Activated CD8-positive, alpha-beta T cell treated with anti-CD3 and anti-CD28 coated beads, Interleukin-2, amount 10 ng/mL, durations not matched to agents 7 days and 5 days (primary cell): Measurements from ENCODE around the gene ENG. TPM values are rescaled to one million over a fixed set of nuclear protein-coding genes. Genes with fewer than 3 reads are reported as not detected.

ENCODE experiments used
- ATAC-seq: fragments of 150-1000 bp; cut with Tn5 transposase; one replicate; pipeline ENCODE4 v1.10.0; 2021; ENCODE audit warnings: moderate library complexity
- CTCF ChIA-PET: fragments of 350-600 bp; sonication (Branson Sonifier 250); formaldehyde crosslinking; loops from one replicate; lab custom pipeline; 2021; ENCODE audit warnings: antibody characterized with exemption; lab: Charles Lee
- POLR2A ChIA-PET: fragments of 350-600 bp; sonication (Branson Sonifier 250); formaldehyde crosslinking; loops from one replicate; lab custom pipeline; 2021; ENCODE audit warnings: antibody characterized with exemption; lab: Charles Lee
- DNase-seq: peaks from one replicate; pipeline ENCODE4 v3.0.0-alpha.2; 2020
- H3K27ac Mint-ChIP-seq: one replicate; pipeline ENCODE4 v1.8.0; 2021; ENCODE audit warnings: mild to moderate bottlenecking, mixed read lengths
- H3K27me3 Mint-ChIP-seq: one replicate; pipeline ENCODE4 v1.8.0; 2021; ENCODE audit warnings: low read depth, mixed read lengths
- H3K36me3 Mint-ChIP-seq: one replicate; pipeline ENCODE4 v1.8.0; 2021; ENCODE audit warnings: low read depth, mixed read lengths
- H3K4me1 Mint-ChIP-seq: one replicate; pipeline ENCODE4 v1.8.0; 2021; ENCODE audit warnings: low read depth, mixed read lengths
- H3K4me3 Mint-ChIP-seq: one replicate; pipeline ENCODE4 v1.8.0; 2021; ENCODE audit warnings: mild to moderate bottlenecking, mixed read lengths
- H3K9me3 Mint-ChIP-seq: one replicate; pipeline ENCODE4 v1.8.0; 2022; ENCODE audit warnings: mixed read lengths; ENCODE audit not compliant: insufficient read depth
- total RNA-seq, 2 experiments: library from RNA; stranded (reverse); gene quantifications; one replicate each; pipeline ENCODE4 v1.2.3, GENCODE V29; 2021

The ENG gene
- total RNA-seq, 2 experiments from 2014 or later = 22.9 to 24.3 TPM

- ChIA-PET POLR2A (interaction anchor here (0.7 to 0.9 kb wide), 2 partner anchors 12 to 87 kb away, joined by 3 to 4 read pairs; no protein-coding TSS in a partner anchor), CTCF (interaction anchor here (1.2 to 1.9 kb wide), 3 partner anchors 60 to 112 kb away, joined by 3 to 9 read pairs (median 4); partner anchors contain the start of gene ST6GALNAC4)
- peak; percentile 37 for ATAC-seq
- no peaks in the 10 kb centered on the region for H3K27me3 Mint-ChIP-seq
- peaks cover 22% of the 10 kb centered on the region for H3K4me1 Mint-ChIP-seq
- no peak overlapping the region for H3K4me3 Mint-ChIP-seq
- peak overlapping the region; percentile 11 for H3K27ac Mint-ChIP-seq
- H3K36me3 Mint-ChIP-seq = peaks cover 40% of the 10 kb centered on the region
- peak; percentile 38 for DNase-seq
- H3K9me3 Mint-ChIP-seq = no peaks in the 10 kb centered on the region
Measured at GRCh38 chr9:127809002-127809539, 45.4 kb downstream of the ENG start.

- peak; percentile 4 for ATAC-seq
- CTCF ChIA-PET = interaction anchor here (1.2 to 1.9 kb wide), 3 partner anchors 61 to 113 kb away, joined by 3 to 9 read pairs (median 4); partner anchors contain the start of gene ST6GALNAC4
- H3K36me3 Mint-ChIP-seq = peaks cover 38% of the 10 kb centered on the region
- H3K4me3 Mint-ChIP-seq = no peak overlapping the region
- H3K9me3 Mint-ChIP-seq = no peaks in the 10 kb centered on the region
- H3K4me1 Mint-ChIP-seq = peaks cover 26% of the 10 kb centered on the region
- no peak overlapping the region for H3K27ac Mint-ChIP-seq
- no peaks in the 10 kb centered on the region for H3K27me3 Mint-ChIP-seq
- DNase-seq = no peak
- POLR2A ChIA-PET = interaction anchor here (0.7 to 0.9 kb wide), 2 partner anchors 12 to 88 kb away, joined by 3 to 4 read pairs; no protein-coding TSS in a partner anchor
Measured at GRCh38 chr9:127808347-127809001, 46.0 kb downstream of the ENG start.

- Mint-ChIP-seq H3K4me3 (no peak overlapping the region), H3K36me3 (peaks cover 36% of the 10 kb centered on the region), H3K27me3 (no peaks in the 10 kb centered on the region), H3K4me1 (peaks cover 33% of the 10 kb centered on the region), H3K9me3 (no peaks in the 10 kb centered on the region), H3K27ac (peak overlapping the region; percentile 71)
- DNase-seq (no peak), ATAC-seq (no peak)
- POLR2A ChIA-PET = no interaction called here
- CTCF ChIA-PET = interaction anchor here (1.1 to 1.4 kb wide), 3 partner anchors 9 to 72 kb away, joined by 3 to 6 read pairs (median 6); partner anchors contain the start of gene TOR2A
Measured at GRCh38 chr9:127806871-127807270, 47.6 kb downstream of the ENG start.

GRCh38 chr9:127805620-127806019 is 48.8 kb downstream of the ENG start:
- H3K27me3 Mint-ChIP-seq = no peaks in the 10 kb centered on the region
- POLR2A ChIA-PET = interaction anchor here (0.6 to 1.1 kb wide), 2 partner anchors 38 to 89 kb away, joined by 3 read pairs; no protein-coding TSS in a partner anchor
- H3K4me3 Mint-ChIP-seq = no peak overlapping the region
- peaks cover 34% of the 10 kb centered on the region for H3K36me3 Mint-ChIP-seq
- H3K9me3 Mint-ChIP-seq = no peaks in the 10 kb centered on the region
- CTCF ChIA-PET = interaction anchor here (1.1 to 1.5 kb wide), 5 partner anchors 8 to 71 kb away, joined by 3 to 6 read pairs (median 4); partner anchors contain the start of gene TOR2A
- DNase-seq = peak; percentile 57
- no peak for ATAC-seq
- peak overlapping the region; percentile 66 for H3K27ac Mint-ChIP-seq
- peaks cover 38% of the 10 kb centered on the region for H3K4me1 Mint-ChIP-seq

DNA sequence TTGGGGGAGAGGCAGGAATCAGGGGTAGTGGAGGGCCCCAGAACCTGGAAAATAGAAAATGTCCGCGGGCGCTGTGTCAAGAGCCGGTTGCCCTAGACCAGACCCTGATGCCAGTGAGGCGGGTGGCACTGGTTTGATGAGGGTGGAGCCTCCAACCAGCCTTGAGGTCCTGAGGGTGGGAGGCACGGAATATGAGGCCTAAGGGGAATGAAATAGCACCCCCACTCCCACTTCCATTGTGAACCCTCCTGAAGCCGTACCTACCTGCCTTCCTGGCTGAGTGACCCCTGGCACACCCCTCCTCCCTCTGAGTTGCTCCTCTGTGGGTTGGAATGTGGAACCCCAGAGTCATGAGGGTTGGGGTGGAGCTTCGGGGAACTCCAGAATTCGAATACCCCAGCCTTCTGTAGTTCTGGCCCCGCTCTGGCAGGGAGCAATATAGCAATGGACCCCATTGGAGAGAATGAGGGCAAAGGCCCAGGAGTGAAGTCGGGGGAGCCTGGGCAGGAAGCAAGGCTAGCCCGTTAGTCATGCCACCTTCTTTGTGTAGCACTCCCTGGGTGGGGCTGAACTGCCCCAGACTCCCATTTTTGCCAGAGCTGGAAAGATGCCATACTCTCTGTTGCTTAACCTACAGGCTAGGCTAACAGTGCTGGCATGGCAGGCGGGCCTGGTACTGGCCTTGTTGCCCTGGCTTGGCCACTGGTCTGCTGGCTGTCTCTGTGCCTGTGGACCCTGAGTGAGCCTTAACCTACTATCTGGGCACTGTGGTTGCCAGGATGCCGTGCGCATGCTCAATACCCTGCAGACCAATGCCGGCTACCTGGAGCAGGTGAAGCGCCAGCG is 50.7 kb downstream of the ENG start:
- Mint-ChIP-seq H3K36me3 (peaks cover 19% of the 10 kb centered on the region), H3K27ac (peak overlapping the region; percentile 95), H3K27me3 (no peaks in the 10 kb centered on the region), H3K4me3 (peak overlapping the region; percentile 97), H3K9me3 (no peaks in the 10 kb centered on the region), H3K4me1 (peaks cover 36% of the 10 kb centered on the region)
- ATAC-seq (peak; percentile 12), DNase-seq (no peak)
- ChIA-PET POLR2A (interaction anchor here (1.1 to 1.5 kb wide), 2 partner anchors 33 kb away, joined by 3 to 5 read pairs; no protein-coding TSS in a partner anchor), CTCF (interaction anchor here (1.9 kb wide), 1 partner anchor 66 kb away, joined by 6 read pairs; no protein-coding TSS in a partner anchor)

- Mint-ChIP-seq H3K27me3 (no peaks in the 10 kb centered on the region), H3K9me3 (no peaks in the 10 kb centered on the region), H3K4me1 (peaks cover 41% of the 10 kb centered on the region), H3K4me3 (peak within 1 kb of the TSS; percentile 97), H3K27ac (peak within 1 kb of the TSS; percentile 95), H3K36me3 (peaks cover 16% of the 10 kb centered on the region)
- DNase-seq = peak; percentile 88
- ChIA-PET POLR2A (interaction anchor here (0.6 to 1.5 kb wide), 6 partner anchors 11 to 68 kb away, joined by 3 to 4 read pairs (median 3); partner anchors contain the start of genes ENG and TOR2A), CTCF (interaction anchor here (1.0 to 1.9 kb wide), 4 partner anchors 16 to 68 kb away, joined by 5 to 8 read pairs (median 7); partner anchors contain the start of gene TOR2A)
- peak; percentile 88 for ATAC-seq
Measured at GRCh38 chr9:127802576-127803443, 51.6 kb downstream of the ENG start, which contains the start of gene FPGS. FPGS (plus strand) TSS chr9:127802882; CDS start chr9:127802925, 43 bp downstream.

- ChIA-PET CTCF (interaction anchor here (1.0 to 1.1 kb wide), 3 partner anchors 15 to 67 kb away, joined by 5 to 8 read pairs (median 8); partner anchors contain the start of gene TOR2A), POLR2A (interaction anchor here (0.6 to 1.5 kb wide), 7 partner anchors 10 to 67 kb away, joined by 3 to 4 read pairs (median 3); partner anchors contain the start of genes CDK9, ENG and TOR2A)
- ATAC-seq (no peak), DNase-seq (no peak)
- peak overlapping the region; percentile 85 for H3K27ac Mint-ChIP-seq
- H3K36me3 Mint-ChIP-seq = peaks cover 11% of the 10 kb centered on the region
- H3K4me3 Mint-ChIP-seq = peak overlapping the region; percentile 76
- no peaks in the 10 kb centered on the region for H3K9me3 Mint-ChIP-seq
- H3K4me1 Mint-ChIP-seq = peaks cover 46% of the 10 kb centered on the region
- no peaks in the 10 kb centered on the region for H3K27me3 Mint-ChIP-seq
Measured at GRCh38 chr9:127801955-127802575, 52.4 kb downstream of the ENG start.

DNA sequence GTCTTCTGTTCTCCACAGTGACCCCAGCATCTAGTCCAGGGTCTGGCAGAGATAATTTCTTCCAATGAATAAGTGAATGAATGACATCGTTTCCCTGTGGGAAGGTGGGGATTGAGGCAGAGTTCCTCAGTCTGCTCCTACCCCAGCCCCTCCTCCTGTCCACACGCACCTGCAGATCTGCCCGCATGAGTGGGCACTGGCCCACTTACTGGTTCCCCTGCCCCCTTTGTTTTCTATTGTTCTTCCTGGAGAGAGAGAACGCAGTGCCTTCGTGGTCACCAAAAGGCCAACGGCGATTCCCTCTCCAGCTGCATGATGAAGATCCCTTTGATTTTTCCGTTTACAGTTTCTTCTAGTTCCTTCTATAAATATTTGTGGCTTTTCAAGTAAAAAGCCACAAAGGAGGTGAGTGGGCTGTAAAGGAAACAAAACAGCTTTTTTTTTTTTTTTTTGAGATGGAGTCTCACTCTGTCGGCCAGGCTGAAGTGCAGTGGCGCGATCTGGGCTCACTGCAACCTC is 57.5 kb downstream of the ENG start:
- H3K36me3 Mint-ChIP-seq = peaks cover 17% of the 10 kb centered on the region
- CTCF ChIA-PET = interaction anchor here (1.4 to 3.3 kb wide), 2 partner anchors 12 to 72 kb away, joined by 4 to 9 read pairs; partner anchors contain the start of gene CDK9
- peak overlapping the region; percentile 68 for H3K4me3 Mint-ChIP-seq
- no peak for DNase-seq
- no peaks in the 10 kb centered on the region for H3K27me3 Mint-ChIP-seq
- H3K27ac Mint-ChIP-seq = peak overlapping the region; percentile 90
- ATAC-seq = peak; percentile 46
- H3K4me1 Mint-ChIP-seq = peaks cover 50% of the 10 kb centered on the region
- H3K9me3 Mint-ChIP-seq = no peaks in the 10 kb centered on the region
- POLR2A ChIA-PET = interaction anchor here (0.8 to 2.6 kb wide), 4 partner anchors 9 to 16 kb away, joined by 3 to 9 read pairs (median 6); partner anchors contain the start of gene CDK9

DNA sequence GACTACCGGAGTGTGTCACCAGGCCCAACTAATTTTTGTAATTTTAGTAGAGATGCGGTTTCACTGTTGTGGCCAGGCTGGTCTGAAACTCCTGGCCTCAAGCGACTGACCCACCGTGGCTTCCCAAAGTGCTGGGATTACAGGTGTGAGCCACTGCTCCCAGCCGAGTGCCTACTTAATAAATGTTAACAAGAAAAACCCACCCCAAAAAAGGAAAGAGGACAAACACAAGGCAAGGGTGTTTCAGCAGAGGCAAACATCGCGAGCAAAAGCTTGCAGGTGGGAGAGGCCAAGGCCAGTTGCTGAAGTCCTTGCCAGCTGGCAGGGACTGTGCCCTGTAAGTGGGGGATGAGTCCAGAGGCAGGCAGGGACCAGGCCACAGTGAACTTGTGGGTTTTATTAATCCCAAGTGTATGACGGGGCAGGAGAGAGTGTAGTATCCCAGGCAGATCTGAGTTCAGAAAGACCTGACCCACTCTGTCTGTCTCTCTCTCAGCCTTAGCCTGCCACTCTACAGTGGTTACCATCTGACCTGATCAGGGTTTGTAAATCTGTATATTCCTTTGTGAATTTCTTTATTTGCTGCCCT is 58.1 kb downstream of the ENG start:
- peaks cover 19% of the 10 kb centered on the region for H3K36me3 Mint-ChIP-seq
- H3K27ac Mint-ChIP-seq = peak overlapping the region; percentile 90
- ATAC-seq (peak; percentile 64), DNase-seq (no peak)
- H3K9me3 Mint-ChIP-seq = no peaks in the 10 kb centered on the region
- POLR2A ChIA-PET = interaction anchor here (1.1 to 2.6 kb wide), 3 partner anchors 9 to 13 kb away, joined by 3 to 9 read pairs (median 7); partner anchors contain the start of gene CDK9
- H3K27me3 Mint-ChIP-seq = no peaks in the 10 kb centered on the region
- peaks cover 48% of the 10 kb centered on the region for H3K4me1 Mint-ChIP-seq
- H3K4me3 Mint-ChIP-seq = peak overlapping the region; percentile 68
- CTCF ChIA-PET = interaction anchor here (1.0 to 3.3 kb wide), 3 partner anchors 9 to 73 kb away, joined by 4 to 9 read pairs (median 5); partner anchors contain the start of gene CDK9
